22Rv1 (cell line): ENCODE measurements around the gene RAPGEF4.
A peak's percentile ranks its signal among the peaks of the same experiment; 100 is the strongest.

Experiments
- H3K27ac ChIP-seq: fragments of 450-650 bp; 2 replicates; pipeline ENCODE4 v1.5.1; 2017
- ZFX ChIP-seq: fragments of 450-650 bp; IDR thresholded peaks from 2 replicates; pipeline ENCODE4 v1.6.1; 2017; ENCODE audit warnings: antibody characterized with exemption, borderline replicate concordance
- TF ChIP-seq, protein P1 (sequence below): fragments of 450-650 bp; IDR thresholded peaks from 2 replicates; pipeline ENCODE4 v1.5.1; 2017; ENCODE audit warnings: mild to moderate bottlenecking

RAPGEF4 gene

GRCh38 chr2:173016451-173016850, 280.8 kb downstream of the RAPGEF4 start:
- no peak overlapping the region for H3K27ac ChIP-seq
- no peak for TF ChIP-seq ZFX
- TF ChIP-seq, protein P1, sequence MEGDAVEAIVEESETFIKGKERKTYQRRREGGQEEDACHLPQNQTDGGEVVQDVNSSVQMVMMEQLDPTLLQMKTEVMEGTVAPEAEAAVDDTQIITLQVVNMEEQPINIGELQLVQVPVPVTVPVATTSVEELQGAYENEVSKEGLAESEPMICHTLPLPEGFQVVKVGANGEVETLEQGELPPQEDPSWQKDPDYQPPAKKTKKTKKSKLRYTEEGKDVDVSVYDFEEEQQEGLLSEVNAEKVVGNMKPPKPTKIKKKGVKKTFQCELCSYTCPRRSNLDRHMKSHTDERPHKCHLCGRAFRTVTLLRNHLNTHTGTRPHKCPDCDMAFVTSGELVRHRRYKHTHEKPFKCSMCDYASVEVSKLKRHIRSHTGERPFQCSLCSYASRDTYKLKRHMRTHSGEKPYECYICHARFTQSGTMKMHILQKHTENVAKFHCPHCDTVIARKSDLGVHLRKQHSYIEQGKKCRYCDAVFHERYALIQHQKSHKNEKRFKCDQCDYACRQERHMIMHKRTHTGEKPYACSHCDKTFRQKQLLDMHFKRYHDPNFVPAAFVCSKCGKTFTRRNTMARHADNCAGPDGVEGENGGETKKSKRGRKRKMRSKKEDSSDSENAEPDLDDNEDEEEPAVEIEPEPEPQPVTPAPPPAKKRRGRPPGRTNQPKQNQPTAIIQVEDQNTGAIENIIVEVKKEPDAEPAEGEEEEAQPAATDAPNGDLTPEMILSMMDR = no peak

DNA sequence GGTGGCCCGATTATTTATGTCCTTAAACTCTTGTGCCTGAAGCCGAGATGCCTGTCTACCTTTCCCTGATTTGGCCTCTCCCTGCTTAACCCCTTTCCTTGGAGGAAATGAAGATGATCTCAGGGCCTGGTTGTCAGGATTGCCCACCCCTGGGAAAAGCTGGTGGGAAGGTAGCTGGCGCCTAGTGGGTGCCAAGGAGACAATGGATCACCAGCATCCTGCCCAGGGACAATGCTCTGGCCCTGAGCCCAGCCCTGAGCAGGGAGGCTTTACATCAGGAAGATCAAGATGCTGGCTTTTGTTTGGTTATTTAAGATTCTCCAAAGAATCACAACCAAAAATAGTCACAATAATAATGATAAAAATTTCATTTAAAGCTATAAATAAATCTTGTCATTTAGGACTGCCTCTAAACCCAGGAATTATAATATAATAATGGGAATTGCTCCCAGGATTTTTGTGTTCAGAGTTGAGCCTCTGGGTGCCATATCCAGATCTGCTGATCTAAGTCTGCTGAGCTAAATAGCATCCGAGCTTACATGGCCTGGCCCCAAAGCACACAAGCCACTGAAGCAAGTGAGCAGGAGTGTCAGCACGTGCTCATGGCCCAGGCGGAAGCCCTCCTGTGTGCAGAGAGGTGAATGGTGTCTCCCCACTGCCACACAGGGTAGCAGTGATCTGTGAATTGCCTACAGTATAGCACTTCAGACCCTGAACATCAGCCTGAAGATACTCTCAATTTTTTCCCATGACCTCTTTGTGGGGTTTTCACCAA, 282.2 kb downstream of the RAPGEF4 start:
- TF ChIP-seq ZFX = no peak
- TF ChIP-seq, protein P1 = no peak
- H3K27ac ChIP-seq = no peak overlapping the region

- TF ChIP-seq, protein P1 = no peak
- no peak for TF ChIP-seq ZFX
- no peak overlapping the region for H3K27ac ChIP-seq
These were observed 284.1 kb downstream of the RAPGEF4 start for GRCh38 chr2:173019755-173020154.

DNA sequence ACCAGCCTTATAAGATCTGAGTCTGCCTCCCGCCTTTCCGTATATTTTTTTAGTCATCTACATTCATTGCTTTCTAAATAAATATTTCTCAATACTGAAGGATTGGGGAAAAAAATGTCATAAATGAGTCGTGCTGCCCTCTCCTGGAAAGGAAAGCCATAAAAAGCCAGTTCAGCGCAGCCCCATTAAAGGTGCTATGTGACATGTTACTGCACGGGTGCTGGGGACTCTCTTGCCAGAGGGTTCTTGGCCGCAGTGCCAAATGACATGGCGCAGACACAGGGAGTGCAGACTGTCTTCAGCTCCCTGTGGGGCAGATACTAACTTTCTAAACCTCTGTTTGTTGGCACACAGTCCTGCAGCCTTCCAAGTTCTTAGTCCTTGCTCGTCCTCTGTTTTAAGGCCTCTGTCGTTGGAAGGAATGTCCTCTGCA, 286.3 kb downstream of the RAPGEF4 start:
- no peak for TF ChIP-seq ZFX
- TF ChIP-seq, protein P1 = 0 out of 2 replicates have a peak, but pooled peaks have one; percentile 13
- H3K27ac ChIP-seq = no peak overlapping the region

DNA sequence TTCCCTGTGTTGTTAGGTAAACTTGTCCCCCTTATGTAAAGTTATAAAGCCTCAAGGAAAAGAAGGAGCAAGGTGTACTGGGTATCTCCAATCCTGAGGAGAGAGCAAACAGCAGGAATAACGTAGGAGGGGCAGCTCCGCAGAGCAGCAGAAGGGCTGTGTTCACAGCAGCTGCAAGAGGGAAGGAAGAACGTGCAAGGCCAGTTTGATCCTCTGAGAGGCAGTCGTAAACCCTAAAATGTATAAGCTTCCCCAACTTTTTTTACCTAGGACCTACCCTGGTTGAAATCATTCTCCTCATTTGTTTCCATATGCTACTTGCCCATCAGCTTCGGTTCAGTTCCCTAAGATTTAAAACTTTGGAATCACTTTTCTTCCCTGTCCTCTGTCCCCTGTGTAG, 288.1 kb downstream of the RAPGEF4 start:
- TF ChIP-seq ZFX = no peak
- TF ChIP-seq, protein P1 = no peak
- no peak overlapping the region for H3K27ac ChIP-seq

- H3K27ac ChIP-seq = no peak overlapping the region
- TF ChIP-seq, protein P1 = no peak
- TF ChIP-seq ZFX = no peak
These were observed 290.8 kb downstream of the RAPGEF4 start for GRCh38 chr2:173026479-173026878.

DNA sequence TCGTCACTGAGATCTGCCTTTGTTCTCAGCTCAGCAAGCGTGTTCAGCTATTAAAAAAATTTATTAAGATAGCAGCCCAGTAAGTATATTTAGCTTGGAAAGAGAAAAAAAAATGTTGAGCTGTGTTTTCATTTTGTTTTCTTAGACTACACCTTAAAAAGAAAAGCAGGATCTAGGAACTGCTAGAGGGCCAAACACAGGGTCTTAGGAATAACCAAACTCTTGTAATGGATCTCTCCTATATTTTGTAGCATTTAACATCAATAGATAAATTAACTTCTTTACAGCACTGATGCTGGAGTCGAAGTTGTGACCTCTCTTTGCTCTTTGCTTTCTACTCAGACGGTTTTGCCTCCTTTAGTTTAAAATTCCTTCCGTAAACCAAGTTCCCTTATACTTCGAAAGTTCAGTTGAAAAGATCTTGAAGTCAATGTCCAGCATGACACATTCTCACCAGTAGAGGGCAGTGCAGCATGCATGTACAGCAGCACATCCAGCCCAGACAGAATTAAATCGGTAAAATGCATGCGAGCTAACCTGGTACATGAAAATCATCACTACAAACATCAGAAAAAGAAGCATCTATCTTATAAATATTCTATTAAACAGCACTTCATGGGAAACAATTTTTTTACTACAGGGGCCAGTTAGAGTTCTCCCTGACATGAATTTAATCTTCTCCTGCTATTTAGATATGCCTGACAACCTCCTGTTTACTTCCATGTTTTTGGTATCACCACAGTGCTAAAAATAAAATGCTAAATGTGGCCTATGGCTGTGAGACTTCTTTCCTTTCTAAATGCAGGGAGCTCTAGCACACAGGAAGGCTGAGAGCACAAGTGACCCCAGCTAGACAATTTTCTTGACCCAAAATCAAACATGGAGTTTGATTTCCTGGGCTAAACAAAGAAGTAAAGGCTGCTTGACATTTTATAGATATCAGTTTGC, 291.8 kb downstream of the RAPGEF4 start:
- H3K27ac ChIP-seq = no peak overlapping the region
- TF ChIP-seq ZFX = no peak
- TF ChIP-seq, protein P1 = peak; percentile 80
